Measurements from ENCODE around the gene CRYBB1. TPM values are rescaled to one million over a fixed set of nuclear protein-coding genes. Genes with fewer than 3 reads are reported as not detected.
A peak's percentile ranks its signal among the peaks of the same experiment; 100 is the strongest.

The CRYBB1 gene
- total RNA-seq, 4 donors from 2014 or later = 1.0 TPM; not detected in 3

DNA sequence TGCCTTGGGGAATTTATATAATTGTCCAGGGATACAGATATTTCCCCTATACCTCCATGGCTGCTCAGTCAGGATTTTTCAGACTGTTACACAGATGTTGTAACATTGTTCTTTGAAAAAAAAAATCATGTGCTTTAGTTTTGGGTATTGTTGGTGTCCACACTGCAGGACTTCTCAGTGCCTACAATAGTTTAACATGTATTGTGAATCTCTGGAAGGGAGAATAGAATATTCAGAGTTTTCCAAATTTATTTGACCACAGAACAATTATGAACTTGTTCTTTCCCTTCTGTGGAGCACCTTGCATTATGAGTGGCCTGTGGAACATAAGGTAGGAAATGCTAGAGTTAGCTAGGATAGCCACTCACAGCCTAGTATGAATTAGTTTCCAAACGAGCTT lies 18.5 kb upstream of the CRYBB1 start:
- no peaks in the 10 kb centered on the region for H3K27me3 ChIP-seq
- H3K4me1 ChIP-seq = no peaks in the 10 kb centered on the region
- intact Hi-C loops (cut with DNase I) = no loop called here
- DNase-seq = no peak
- no peaks in the 10 kb centered on the region for H3K36me3 ChIP-seq
- H3K27ac ChIP-seq = no peak overlapping the region
- TF ChIP-seq POLR2A (IDR thresholded peaks at IDR 0.05) = no peak
- TF ChIP-seq, protein P1, sequence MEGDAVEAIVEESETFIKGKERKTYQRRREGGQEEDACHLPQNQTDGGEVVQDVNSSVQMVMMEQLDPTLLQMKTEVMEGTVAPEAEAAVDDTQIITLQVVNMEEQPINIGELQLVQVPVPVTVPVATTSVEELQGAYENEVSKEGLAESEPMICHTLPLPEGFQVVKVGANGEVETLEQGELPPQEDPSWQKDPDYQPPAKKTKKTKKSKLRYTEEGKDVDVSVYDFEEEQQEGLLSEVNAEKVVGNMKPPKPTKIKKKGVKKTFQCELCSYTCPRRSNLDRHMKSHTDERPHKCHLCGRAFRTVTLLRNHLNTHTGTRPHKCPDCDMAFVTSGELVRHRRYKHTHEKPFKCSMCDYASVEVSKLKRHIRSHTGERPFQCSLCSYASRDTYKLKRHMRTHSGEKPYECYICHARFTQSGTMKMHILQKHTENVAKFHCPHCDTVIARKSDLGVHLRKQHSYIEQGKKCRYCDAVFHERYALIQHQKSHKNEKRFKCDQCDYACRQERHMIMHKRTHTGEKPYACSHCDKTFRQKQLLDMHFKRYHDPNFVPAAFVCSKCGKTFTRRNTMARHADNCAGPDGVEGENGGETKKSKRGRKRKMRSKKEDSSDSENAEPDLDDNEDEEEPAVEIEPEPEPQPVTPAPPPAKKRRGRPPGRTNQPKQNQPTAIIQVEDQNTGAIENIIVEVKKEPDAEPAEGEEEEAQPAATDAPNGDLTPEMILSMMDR (IDR thresholded peaks at IDR 0.05) = no peak
- WGBS, 2 donors = 41 to 43% methylated on average over 1 of the region's 1 CpG
- no peak overlapping the region for H3K4me3 ChIP-seq (replicated peaks in 1 of 3)
- H3K9me3 ChIP-seq = no peaks in the 10 kb centered on the region

DNA sequence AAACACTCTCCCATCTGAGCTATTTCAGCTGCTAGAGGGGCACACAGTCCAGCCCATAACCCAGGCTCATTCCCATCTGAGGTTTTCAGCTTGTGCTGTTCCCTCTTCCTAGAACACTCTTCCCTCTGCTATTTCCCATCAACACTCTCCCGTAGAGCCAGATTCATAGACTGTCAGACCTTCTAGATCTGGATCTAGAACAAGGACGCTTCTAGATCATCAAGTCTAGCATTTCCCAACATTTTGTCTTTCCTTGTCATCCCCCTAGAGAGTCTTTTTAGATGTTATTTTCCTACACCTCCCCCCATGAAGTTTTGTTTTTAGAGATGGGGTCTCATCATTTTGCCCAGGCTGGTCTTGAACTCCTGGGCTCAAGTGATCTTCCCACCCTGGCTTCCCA lies 17.3 kb upstream of the CRYBB1 start:
- intact Hi-C loops (cut with DNase I) = no loop called here
- TF ChIP-seq, protein P1 (IDR thresholded peaks at IDR 0.05) = no peak
- TF ChIP-seq POLR2A (IDR thresholded peaks at IDR 0.05) = no peak
- no peak for DNase-seq
- Histone ChIP-seq H3K36me3 (no peaks in the 10 kb centered on the region), H3K4me3 (replicated peaks in 1 of 3) (no peak overlapping the region), H3K27me3 (no peaks in the 10 kb centered on the region), H3K4me1 (no peaks in the 10 kb centered on the region), H3K9me3 (no peaks in the 10 kb centered on the region), H3K27ac (no peak overlapping the region)
- WGBS, 2 donors = 93 to 94% methylated on average over 2 of the region's 2 CpGs

DNA sequence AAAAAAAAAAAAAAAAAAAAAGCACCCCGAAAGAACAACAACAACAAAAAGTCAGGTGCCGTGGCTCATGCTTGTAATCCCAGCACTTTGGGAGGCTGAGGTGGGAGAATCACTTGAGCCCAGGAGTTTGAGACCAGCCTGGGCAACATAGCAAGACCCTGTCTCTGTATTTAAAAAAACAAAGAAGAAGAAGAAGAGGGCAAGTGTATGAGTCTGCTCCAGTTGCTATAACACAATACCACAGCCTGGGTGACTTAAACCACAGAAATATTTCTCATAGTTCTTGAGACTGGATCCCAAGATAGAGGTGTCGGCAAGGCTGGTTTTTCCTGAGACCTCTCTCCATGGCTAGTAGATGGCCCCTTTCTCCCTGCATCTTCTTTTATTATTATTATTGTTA lies 16.4 kb upstream of the CRYBB1 start:
- Histone ChIP-seq H3K9me3 (no peaks in the 10 kb centered on the region), H3K4me3 (replicated peaks in 1 of 3) (no peak overlapping the region), H3K27me3 (no peaks in the 10 kb centered on the region), H3K36me3 (no peaks in the 10 kb centered on the region), H3K27ac (no peak overlapping the region), H3K4me1 (no peaks in the 10 kb centered on the region)
- 91 to 96% methylated on average over 3 of the region's 3 CpGs for WGBS, 2 donors
- no peak for DNase-seq
- intact Hi-C loops (cut with DNase I) = no loop called here
- no peak for TF ChIP-seq POLR2A (IDR thresholded peaks at IDR 0.05)
- TF ChIP-seq, protein P1 (IDR thresholded peaks at IDR 0.05) = no peak

DNA sequence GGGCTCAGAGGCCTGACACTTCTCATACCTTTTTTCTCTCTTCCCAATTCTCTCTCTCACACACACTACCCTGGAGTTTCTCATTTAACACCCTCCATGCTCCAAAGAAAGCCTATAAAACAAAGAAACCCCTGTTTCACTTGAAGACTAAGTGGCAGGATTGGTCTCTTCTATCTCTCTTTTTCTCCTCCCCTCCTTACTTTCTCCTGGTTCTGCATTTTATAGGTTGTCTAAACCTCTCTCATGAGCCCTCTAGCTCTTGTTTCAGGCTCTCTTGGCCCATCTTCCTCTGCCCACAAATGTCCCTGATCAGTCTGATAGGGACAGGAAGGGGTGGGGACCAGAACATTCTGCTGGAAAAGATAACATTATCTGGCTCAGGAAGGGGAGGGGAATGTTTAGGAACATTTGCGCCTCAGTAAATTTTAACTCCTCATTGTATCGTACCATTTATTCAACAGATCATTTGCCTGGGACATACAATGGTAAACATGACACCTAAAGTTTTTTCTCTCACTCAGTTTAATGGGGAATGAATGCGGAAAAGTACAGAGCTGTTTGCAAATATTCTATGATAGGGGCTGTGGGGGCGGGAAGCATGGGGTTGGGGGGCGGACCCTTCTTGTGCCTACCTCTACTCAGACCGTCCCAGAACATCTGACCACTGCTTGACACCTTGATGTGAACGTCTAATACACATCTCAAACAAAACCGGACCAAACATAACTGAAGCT lies 14.8 kb upstream of the CRYBB1 start:
- intact Hi-C loops (cut with DNase I) = no loop called here
- no peaks in the 10 kb centered on the region for H3K9me3 ChIP-seq
- TF ChIP-seq POLR2A (IDR thresholded peaks at IDR 0.05) = no peak
- TF ChIP-seq, protein P1 (IDR thresholded peaks at IDR 0.05) = no peak
- H3K27ac ChIP-seq = peak overlapping the region in 1 of 3 donors; percentile 6
- no peaks in the 10 kb centered on the region for H3K4me1 ChIP-seq
- 60 to 72% methylated on average over 8 of the region's 8 CpGs for WGBS, 2 donors
- no peak for DNase-seq
- H3K36me3 ChIP-seq = no peaks in the 10 kb centered on the region
- H3K4me3 ChIP-seq (replicated peaks in 1 of 3) = no peak overlapping the region
- H3K27me3 ChIP-seq = no peaks in the 10 kb centered on the region

DNA sequence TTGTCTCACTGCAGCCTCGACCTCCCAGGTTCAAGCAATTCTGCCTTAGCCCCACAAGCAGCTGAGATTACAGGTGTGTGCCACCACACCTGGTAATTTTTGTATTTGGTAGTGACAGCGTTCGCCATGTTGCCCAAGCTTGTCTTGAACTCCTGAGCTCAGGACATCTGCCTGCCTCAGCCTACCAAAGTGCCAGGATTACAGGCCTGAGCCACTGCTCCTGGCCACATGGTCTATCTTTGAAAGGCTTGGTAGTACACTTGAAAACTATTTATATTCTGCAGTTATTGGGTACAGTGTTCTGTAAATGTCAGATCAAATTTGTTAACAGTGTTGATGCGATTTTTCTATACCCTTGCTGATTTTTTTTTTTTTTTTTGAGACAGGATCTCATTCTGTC lies 13.5 kb upstream of the CRYBB1 start:
- H3K36me3 ChIP-seq = no peaks in the 10 kb centered on the region
- WGBS, 2 donors = 95 to 96% methylated on average over 4 of the region's 4 CpGs
- DNase-seq = no peak
- TF ChIP-seq, protein P1 (IDR thresholded peaks at IDR 0.05) = no peak
- no peak for TF ChIP-seq POLR2A (IDR thresholded peaks at IDR 0.05)
- no peaks in the 10 kb centered on the region for H3K27me3 ChIP-seq
- H3K9me3 ChIP-seq = no peaks in the 10 kb centered on the region
- H3K4me3 ChIP-seq (replicated peaks in 1 of 3) = no peak overlapping the region
- no peaks in the 10 kb centered on the region for H3K4me1 ChIP-seq
- H3K27ac ChIP-seq = no peak overlapping the region
- intact Hi-C loops (cut with DNase I) = no loop called here
